ENCODE results near the gene TNFAIP2.
A peak's percentile ranks its signal among the peaks of the same experiment; 100 is the strongest.

TNFAIP2 gene

GRCh38 chr14:103133210-103134140 lies 10.2 kb downstream of the TNFAIP2 start:
- no peak for ATAC-seq (ENCODE audit: low read depth)
- peak; percentile 64 for DNase-seq (ENCODE audit: low spot score)
- no peaks in the 10 kb centered on the region for H3K9me3 ChIP-seq (ENCODE audit: severe bottlenecking)
- no peaks in the 10 kb centered on the region for H3K27me3 ChIP-seq (ENCODE audit: insufficient read depth, poor library complexity, severe bottlenecking)
- no peak overlapping the region for H3K27ac ChIP-seq (ENCODE audit: poor library complexity, severe bottlenecking)
- TF ChIP-seq, protein P1, sequence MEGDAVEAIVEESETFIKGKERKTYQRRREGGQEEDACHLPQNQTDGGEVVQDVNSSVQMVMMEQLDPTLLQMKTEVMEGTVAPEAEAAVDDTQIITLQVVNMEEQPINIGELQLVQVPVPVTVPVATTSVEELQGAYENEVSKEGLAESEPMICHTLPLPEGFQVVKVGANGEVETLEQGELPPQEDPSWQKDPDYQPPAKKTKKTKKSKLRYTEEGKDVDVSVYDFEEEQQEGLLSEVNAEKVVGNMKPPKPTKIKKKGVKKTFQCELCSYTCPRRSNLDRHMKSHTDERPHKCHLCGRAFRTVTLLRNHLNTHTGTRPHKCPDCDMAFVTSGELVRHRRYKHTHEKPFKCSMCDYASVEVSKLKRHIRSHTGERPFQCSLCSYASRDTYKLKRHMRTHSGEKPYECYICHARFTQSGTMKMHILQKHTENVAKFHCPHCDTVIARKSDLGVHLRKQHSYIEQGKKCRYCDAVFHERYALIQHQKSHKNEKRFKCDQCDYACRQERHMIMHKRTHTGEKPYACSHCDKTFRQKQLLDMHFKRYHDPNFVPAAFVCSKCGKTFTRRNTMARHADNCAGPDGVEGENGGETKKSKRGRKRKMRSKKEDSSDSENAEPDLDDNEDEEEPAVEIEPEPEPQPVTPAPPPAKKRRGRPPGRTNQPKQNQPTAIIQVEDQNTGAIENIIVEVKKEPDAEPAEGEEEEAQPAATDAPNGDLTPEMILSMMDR (IDR thresholded peaks at IDR 0.05; ENCODE audit: poor library complexity, severe bottlenecking) = no peak
- H3K4me3 ChIP-seq (ENCODE audit: severe bottlenecking) = no peak overlapping the region
- peaks cover 44% of the 10 kb centered on the region for H3K4me1 ChIP-seq (ENCODE audit: insufficient read depth, poor library complexity, severe bottlenecking)
- H3K36me3 ChIP-seq (ENCODE audit: low read depth) = peaks cover 6% of the 10 kb centered on the region

- TF ChIP-seq, protein P1 (IDR thresholded peaks at IDR 0.05; ENCODE audit: poor library complexity, severe bottlenecking) = no peak
- H3K4me3 ChIP-seq (ENCODE audit: severe bottlenecking) = no peak overlapping the region
- H3K36me3 ChIP-seq (ENCODE audit: low read depth) = peaks cover 6% of the 10 kb centered on the region
- DNase-seq (ENCODE audit: low spot score) (no peak), ATAC-seq (ENCODE audit: low read depth) (no peak)
- H3K4me1 ChIP-seq (ENCODE audit: insufficient read depth, poor library complexity, severe bottlenecking) = peaks cover 35% of the 10 kb centered on the region
- H3K27ac ChIP-seq (ENCODE audit: poor library complexity, severe bottlenecking) = no peak overlapping the region
- H3K9me3 ChIP-seq (ENCODE audit: severe bottlenecking) = no peaks in the 10 kb centered on the region
- no peaks in the 10 kb centered on the region for H3K27me3 ChIP-seq (ENCODE audit: insufficient read depth, poor library complexity, severe bottlenecking)
Measured at GRCh38 chr14:103134405-103134804, 11.1 kb downstream of the TNFAIP2 start.

DNA sequence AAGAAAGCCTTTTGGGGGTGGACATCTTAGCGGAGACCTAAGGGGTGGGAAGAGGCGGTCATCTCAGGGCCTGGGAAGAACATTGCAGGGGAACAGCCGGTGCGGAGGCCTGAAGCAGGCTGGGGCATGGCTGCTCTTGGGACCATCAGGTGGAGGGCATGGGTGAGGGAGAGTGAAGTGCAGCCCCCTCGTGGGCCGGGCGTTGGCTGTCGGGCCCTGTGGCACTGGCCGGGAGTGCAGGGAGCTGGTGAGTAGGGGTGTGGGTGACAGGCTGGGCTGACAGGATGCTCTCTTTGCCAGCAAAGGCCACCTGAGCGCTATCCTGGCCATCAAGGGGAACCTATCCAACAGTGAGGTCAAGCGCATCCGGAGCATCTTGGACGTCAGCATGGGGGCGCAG lies 11.7 kb downstream of the TNFAIP2 start:
- DNase-seq (ENCODE audit: low spot score) = no peak
- Histone ChIP-seq H3K4me1 (ENCODE audit: insufficient read depth, poor library complexity, severe bottlenecking) (peaks cover 30% of the 10 kb centered on the region), H3K9me3 (ENCODE audit: severe bottlenecking) (no peaks in the 10 kb centered on the region), H3K36me3 (ENCODE audit: low read depth) (peaks cover 6% of the 10 kb centered on the region), H3K27ac (ENCODE audit: poor library complexity, severe bottlenecking) (no peak overlapping the region), H3K27me3 (ENCODE audit: insufficient read depth, poor library complexity, severe bottlenecking) (no peaks in the 10 kb centered on the region), H3K4me3 (ENCODE audit: severe bottlenecking) (no peak overlapping the region)
- ATAC-seq (ENCODE audit: low read depth) = no peak
- TF ChIP-seq, protein P1 (IDR thresholded peaks at IDR 0.05; ENCODE audit: poor library complexity, severe bottlenecking) = no peak

DNA sequence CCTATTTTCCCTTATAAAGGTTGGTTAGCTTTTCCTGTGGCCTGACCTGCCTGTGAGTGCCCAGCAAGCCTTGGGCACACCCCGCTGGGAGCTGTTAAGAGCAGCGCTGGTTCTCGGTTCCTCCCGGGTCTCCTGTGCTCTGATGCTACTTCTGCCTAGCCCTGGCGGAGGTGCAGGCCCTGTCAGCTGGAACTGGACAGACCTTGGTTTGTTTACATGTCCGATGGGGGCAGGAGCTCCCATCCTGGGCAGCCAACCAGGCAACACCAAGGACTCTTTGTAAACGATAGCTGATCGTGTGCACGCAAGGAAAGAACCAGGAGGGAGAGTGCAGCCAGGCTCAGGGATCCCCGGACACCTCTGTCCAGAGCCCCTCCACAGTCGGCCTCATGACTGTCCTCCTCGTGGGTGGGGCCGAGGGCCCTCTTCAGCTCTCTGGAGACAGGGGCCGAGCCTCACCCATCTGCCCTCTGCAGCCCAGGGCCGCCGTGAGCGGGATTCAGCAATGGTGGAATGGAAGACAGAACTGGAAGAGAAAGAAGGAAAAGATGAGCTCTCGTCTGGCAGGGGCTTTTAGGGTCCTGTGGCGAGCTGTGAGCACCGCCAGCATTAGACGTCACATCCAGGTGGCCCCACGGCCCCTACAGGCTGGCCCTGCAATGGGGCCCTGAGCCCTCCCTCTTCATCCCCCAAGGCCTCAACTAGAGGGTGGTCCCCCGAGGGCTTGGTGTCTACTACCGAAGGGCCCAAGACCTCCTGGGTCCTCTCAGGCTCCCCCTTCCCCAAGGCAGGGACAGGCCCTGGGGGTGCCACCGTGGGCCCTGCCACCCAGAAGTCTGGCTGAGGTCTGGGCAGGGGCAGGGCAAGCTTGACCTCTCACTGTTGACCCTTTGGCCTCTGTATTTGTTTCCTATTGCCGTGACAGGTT lies 12.3 kb downstream of the TNFAIP2 start:
- no peaks in the 10 kb centered on the region for H3K9me3 ChIP-seq (ENCODE audit: severe bottlenecking)
- TF ChIP-seq, protein P1 (IDR thresholded peaks at IDR 0.05; ENCODE audit: poor library complexity, severe bottlenecking) = no peak
- no peak overlapping the region for H3K4me3 ChIP-seq (ENCODE audit: severe bottlenecking)
- peak overlapping the region; percentile 81 for H3K27ac ChIP-seq (ENCODE audit: poor library complexity, severe bottlenecking)
- H3K4me1 ChIP-seq (ENCODE audit: insufficient read depth, poor library complexity, severe bottlenecking) = peaks cover 23% of the 10 kb centered on the region
- DNase-seq (ENCODE audit: low spot score) = no peak
- ATAC-seq (ENCODE audit: low read depth) = no peak
- H3K36me3 ChIP-seq (ENCODE audit: low read depth) = peaks cover 6% of the 10 kb centered on the region
- H3K27me3 ChIP-seq (ENCODE audit: insufficient read depth, poor library complexity, severe bottlenecking) = no peaks in the 10 kb centered on the region
